Activated CD4-positive, alpha-beta T cell treated with anti-CD3 and anti-CD28 coated beads for 1 hour (primary cell): ENCODE measurements around the gene GDE1.

Experiments used
- DNase-seq: peaks from one replicate; pipeline ENCODE4 v3.0.0-alpha.2; 2020

GDE1 gene

DNA sequence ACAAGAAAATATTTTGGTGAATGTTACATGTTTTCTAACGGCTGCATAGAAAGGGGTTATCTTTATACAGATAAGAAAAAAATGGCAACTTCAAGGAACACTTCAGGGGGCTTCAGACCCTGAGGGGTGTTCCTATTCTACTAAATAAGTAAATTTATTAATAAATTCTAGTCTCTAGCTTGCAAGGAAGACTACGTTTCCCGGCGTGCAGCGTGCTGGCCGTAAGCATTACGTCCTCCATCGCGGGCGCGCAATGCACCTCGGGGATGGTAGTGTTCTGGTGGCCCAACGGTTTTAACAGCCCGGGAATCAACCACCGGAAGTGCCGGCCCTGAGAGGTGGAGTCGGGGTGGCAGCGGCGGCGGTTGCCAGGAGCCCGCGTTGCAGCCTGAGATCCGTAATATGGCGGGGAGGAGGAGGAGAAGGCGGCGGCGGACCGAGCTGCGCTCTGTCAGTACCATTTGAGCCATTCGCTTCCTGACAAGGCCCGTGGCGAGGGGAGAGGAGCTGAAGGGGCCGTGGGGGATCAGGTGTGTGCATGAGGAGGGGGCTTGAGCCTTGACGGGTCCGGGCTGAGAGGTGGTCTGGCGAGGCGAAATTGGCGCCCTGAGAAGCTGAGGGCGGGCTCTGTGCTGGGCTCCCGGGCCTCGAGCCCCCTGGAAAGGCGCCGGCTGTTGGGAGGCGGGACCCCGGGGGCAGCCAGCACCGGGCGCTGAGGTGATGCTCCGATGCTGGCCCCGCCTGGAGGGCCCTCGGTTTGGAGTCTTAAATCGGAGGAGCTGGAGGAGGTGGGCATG lies 1.9 kb upstream of the GDE1 start, which contains the start of gene CCP110:
CCP110 (plus strand) TSS at position 384 of the 797 bp plus-strand sequence. CDS start 3,940 bp downstream, outside the sequence.
- DNase-seq, result peak; percentile 91

GRCh38 chr16:19523184-19523558 lies 1.3 kb upstream of the GDE1 start:
- no peak for DNase-seq

GRCh38 chr16:19522760-19523159 lies 862 bp upstream of the GDE1 start:
- DNase-seq, result no peak

GRCh38 chr16:19522397-19522732 lies 467 bp upstream of the GDE1 start:
- DNase-seq, result no peak

DNA sequence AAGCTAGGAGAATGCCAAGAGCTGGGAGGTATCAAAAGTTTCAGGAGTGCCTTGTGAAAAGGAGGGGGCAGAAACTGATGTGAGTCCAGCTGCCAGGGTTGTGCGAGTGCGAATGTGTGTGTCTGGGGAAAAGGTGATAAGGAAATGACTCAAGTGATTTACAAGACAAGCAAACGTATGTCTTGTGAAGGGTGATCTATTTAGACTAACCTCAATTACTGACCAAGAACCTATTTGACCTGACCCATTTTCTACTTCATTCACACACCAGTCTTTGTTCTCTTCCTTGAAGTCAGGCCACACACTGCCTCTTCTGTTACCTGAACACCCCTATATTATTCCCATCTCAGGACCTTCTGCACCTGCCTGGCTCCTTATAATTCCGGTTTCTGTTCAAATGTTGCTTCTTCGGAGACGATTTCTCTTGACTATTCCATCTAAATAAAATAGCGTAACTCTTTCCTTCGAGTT lies 1.0 kb downstream of the GDE1 start:
- no peak for DNase-seq

GRCh38 chr16:19518388-19518787 lies 3.5 kb downstream of the GDE1 start:
- no peak for DNase-seq

- DNase-seq, result no peak
These were observed 4.3 kb downstream of the GDE1 start for GRCh38 chr16:19517424-19518089.

DNA sequence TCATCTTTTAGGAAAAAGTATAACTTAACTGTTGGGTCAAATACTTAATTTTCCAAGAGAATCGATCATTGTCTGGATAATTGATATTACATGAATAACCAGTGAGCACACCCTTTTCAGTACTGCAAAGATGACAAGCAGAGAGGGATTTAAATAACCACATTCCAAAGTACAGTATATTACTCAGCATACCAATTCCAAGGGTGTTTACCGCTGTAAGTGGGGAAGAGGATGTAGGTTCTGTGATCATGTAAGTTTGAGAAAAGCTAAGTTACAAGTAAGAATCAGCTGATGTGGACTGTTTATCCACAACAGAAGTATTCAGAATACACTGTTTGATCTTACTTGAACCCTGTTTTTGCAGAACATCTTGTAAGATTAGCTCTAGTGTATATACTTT lies 6.1 kb downstream of the GDE1 start:
- DNase-seq, result no peak

DNA sequence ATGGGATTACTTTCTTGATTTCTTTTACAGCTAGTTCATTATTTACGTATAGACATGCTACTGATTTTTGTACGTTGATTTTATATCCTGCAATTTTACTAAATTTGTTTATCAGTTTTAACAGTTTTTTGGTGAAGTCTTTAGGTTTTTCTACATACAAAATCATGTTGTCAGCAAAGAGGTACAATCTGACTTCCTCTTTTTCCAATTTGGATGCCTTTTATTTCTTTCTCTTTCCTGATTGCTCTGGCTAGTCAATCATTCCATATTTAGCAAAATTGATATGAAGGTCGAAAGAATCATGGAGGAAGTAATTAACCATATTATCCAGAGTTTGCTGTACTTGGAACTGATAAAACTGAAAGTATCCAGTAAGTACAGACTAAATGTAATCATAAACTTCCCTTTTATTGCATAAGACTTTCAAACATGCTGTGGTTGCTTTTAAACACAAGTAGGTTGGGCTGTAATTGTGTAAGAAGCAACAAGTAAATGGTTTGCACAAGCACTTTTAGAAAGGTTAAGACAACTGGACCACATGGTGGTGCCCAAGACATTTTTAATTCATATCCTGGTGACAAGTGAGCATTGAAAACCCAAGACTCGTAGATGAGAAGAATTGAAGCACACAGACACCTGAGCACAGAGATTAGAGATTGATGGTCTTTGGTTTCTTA lies 8.4 kb downstream of the GDE1 start:
- DNase-seq, result no peak

GRCh38 chr16:19512297-19512696 lies 9.6 kb downstream of the GDE1 start:
- no peak for DNase-seq

DNA sequence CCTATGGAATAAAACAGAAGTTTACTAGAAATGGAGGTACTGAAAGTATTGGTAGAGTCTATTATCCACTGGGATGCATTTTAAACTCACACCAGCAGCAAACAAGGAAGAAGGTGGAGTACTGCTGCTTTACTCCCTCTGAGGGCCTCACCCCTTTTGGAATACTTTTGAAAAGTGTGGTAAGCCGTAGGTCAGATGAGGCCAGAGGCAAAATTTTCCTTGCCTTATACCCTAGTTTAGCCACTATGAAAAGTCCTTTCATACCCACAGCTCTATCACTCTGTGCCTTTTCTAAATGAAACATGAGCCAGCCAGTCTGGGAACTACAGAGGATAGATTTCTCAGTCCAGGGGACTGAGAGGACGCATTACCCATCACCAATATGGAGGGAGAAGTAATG lies 14.0 kb downstream of the GDE1 start:
- DNase-seq, result no peak

DNA sequence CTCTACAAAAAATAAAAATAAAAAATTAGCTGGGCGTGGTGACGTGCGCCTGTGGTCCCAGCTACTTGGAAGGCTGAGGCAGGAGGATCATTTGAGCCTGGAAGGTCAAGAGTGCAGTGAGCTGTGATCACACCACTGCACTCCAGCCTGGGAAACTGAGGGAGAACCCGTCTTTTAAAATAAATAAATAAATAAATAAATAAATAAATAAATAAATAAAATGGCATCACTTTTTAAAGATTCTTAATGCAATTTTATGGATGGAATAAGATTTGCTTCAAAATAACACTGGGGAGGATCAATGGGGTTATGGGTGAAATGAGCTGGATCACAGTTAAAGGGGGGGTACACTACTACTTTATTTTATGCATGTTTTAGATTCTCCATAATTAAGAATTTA lies 14.9 kb downstream of the GDE1 start:
- DNase-seq, result no peak

GRCh38 chr16:19505600-19506303 lies 16.1 kb downstream of the GDE1 start:
- no peak for DNase-seq

GRCh38 chr16:19503461-19504075 lies 18.3 kb downstream of the GDE1 start:
- no peak for DNase-seq

DNA sequence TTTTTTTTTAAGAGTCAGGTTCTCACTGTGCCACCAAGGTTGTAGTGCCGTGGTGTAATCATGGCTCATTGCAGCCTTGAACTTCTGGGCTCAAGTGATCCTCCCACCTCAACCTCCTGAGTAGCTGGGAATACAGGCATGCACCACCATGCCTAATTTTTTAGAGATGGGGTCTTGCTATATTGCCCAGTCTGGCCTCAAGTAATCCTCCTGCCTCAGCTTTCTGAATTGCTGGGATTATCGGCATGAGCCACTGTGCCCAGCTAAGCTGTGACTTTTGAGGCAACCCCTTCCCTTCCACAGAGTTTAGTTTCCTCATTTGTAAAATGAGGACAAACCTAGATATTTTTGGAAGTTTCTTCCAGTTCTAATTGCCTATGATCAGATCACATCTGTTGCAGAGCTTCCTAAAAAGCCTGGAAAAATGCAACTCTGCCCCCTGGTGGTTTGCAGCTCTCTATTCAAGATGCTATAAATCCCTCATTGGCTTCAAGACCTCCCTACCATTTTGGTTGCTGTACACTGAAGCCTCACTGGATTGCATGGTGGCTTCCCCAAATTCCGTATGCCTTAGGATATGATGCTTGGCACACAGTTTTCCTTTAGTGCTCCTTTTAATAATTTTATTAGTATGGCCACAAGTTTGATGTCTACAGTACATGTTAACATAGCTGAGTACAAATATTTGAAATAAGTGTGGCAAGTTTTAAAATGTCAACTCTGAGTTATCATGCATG lies 19.3 kb downstream of the GDE1 start:
- peak; percentile 31 for DNase-seq

GRCh38 chr16:19499481-19499880 lies 22.4 kb downstream of the GDE1 start:
- no peak for DNase-seq

DNA sequence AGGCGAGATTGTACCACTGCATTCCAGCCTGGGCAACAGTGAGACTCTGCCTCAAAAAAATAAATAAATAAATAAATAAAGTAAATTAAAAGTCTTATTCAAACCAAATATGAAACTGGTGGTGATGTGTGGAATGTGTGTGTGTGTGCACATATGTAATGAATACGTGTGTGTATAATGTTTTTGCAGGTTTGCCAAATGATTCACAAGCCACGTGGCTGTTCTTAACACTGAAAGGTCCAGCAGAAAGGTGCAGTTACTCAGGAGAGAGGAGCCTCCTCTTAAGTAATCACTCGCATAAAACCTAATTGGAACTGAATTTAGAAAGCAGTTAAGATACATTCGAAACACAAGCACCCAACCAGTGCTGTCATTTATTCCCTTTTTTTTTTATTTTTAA lies 22.9 kb downstream of the GDE1 start:
- DNase-seq, result no peak

DNA sequence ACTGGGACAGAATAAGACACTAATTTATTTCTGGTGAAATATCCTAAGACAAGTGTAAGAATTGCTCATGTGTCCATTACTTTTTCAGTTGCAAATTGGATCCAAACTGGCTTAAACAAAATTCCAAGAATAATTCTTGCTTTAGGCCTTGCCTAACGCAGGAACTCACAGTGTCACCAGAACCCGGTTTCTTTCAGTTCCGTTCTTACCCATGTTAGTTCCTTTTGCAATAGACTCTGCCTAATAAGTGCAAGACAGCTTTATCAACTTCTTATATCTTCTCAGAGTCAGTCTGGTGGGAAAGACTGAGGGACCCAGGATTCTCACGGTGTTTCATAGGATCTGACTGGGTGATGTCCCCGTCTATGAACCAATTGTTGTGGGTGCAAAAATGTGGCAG lies 24.7 kb downstream of the GDE1 start:
- DNase-seq, result no peak

DNA sequence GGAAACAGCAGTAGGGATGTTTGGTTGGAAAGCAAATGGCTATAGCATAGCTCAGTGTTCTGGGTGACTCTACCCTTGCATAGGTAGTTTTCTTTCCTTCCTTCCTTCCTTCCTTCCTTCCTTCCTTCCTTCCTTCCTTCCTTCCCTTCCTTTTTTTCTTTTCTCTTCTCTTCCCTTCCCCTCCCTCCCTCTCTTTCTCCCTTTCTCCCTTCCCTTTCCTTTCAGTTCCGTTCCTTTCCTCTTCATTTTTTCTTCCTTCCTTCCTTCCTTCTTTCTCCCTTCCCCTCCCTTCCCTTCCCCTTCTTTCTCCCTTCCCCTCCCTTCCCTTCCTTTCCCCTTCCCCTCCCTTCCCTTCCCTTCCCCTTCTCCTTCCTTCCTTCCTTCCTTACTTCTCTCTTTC lies 31.3 kb downstream of the GDE1 start:
- DNase-seq, result no peak

DNA sequence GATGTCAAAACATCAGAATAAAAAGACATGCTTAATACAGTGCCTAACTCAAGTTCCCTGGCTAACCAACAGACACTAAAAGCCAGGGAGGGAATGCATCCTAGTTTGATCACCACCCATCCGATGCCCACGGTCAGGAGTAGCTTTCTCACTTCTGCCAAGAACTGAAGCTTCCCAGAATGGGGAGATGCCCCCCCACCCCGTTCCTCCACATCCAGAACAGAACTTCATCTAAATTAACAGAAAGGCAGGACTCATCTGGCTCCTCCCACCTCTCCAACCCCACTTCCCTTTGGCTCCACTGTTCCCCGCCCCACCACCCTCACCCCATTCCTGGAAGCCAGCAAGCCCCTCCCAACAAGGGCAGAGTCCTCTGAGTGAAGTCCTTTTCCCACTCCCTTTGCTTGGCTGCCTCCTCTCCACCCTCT lies 33.7 kb downstream of the GDE1 start:
- DNase-seq, result no peak

GRCh38 chr16:19486750-19487325 lies 35.1 kb downstream of the GDE1 start:
- DNase-seq, result no peak

DNA sequence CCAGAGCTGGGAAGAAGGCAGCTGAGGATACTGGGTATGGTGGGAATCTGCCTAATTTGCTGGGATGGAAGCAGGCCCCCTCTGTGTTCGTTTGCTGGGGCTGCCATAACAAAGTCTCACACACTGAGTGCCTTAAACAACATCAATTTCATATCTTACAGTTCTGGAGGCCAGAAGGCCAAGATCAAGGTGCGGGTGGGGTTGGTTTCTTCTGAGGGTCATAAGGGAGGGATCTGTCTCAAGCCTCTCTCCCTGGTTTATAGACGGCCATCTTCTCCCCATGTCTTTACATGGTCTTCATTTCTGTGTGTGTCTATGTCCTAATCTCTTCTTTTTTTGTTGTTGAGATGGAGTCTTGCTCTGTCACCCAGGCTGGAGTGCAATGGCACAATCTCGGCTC lies 35.8 kb downstream of the GDE1 start:
- DNase-seq, result no peak
